Large intestine (tissue), 3 donors: ENCODE data around the gene NTNG1. TPM values are rescaled to one million over a fixed set of nuclear protein-coding genes. Genes with fewer than 3 reads are reported as not detected.
A peak's percentile ranks its signal among the peaks of the same experiment; 100 is the strongest.

Experiments
- DNase-seq, 2 donors: peaks; one replicate each; pipeline versions ENCODE4 v3.0.0 to v3.0.0-alpha.2; 2013
- H3K27ac ChIP-seq: one replicate; pipeline ENCODE4 v1.5.1; 2013; ENCODE audit warnings: low read length
- H3K27me3 ChIP-seq: 2 replicates; pipeline ENCODE4 v1.6.1; 2013; ENCODE audit warnings: low read length; ENCODE audit not compliant: control insufficient read depth, insufficient read depth
- H3K36me3 ChIP-seq: 2 replicates; pipeline ENCODE4 v1.6.1; 2013; ENCODE audit warnings: low read length; ENCODE audit not compliant: control insufficient read depth, insufficient read depth
- H3K4me1 ChIP-seq: one replicate; pipeline ENCODE4 v1.6.1; 2013; ENCODE audit warnings: low read length; ENCODE audit not compliant: control insufficient read depth, insufficient read depth
- H3K4me3 ChIP-seq: one replicate; pipeline ENCODE4 v1.5.1; 2013; ENCODE audit warnings: low read length
- H3K9me3 ChIP-seq: one replicate; pipeline ENCODE4 v1.6.1; 2013; ENCODE audit warnings: mild to moderate bottlenecking, low read depth, low read length, moderate library complexity; ENCODE audit not compliant: control insufficient read depth
- WGBS: methylation state at CpG from one replicate; pipeline ENCODE4 v1.1.5; 2013; ENCODE audit warnings: low lambda C conversion rate; ENCODE audit not compliant: insufficient coverage; 5-methylcytosine and 5-hydroxymethylcytosine counted together
- polyA plus RNA-seq: library from polyadenylated mRNA; unstranded; fragments of 120-200 nt; gene quantifications from one replicate; pipeline ENCODE4 v1.2.1, GENCODE V29; 2013

NTNG1 gene
- polyA plus RNA-seq, 1 donor, result 4.9 TPM

DNA sequence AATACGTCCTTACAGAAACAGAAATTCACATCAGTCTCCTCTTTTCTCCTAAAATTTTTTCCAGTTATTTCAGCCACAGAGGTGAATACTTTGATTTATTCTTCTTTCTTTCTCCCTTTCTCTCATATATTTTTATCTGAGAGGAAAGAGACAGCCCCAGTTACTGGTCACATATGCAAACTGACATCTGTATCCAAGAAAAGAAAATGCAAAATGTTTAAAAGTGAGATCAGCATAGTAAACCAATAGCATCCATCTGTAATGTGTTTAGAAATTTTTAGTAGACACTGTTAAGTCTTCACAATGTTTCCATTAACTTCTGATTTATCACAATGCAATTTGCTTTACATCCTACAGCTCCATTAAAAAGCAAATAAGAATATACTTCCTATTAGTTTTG is 53.5 kb downstream of the NTNG1 start:
- H3K27ac ChIP-seq, result no peak overlapping the region
- no peak overlapping the region for H3K4me3 ChIP-seq
- no peaks in the 10 kb centered on the region for H3K9me3 ChIP-seq
- WGBS, result 100% methylated on average over 1 of the region's 1 CpG
- DNase-seq, result no peak
- H3K4me1 ChIP-seq, result no peaks in the 10 kb centered on the region
- H3K36me3 ChIP-seq, result no peaks in the 10 kb centered on the region
- no peaks in the 10 kb centered on the region for H3K27me3 ChIP-seq

DNA sequence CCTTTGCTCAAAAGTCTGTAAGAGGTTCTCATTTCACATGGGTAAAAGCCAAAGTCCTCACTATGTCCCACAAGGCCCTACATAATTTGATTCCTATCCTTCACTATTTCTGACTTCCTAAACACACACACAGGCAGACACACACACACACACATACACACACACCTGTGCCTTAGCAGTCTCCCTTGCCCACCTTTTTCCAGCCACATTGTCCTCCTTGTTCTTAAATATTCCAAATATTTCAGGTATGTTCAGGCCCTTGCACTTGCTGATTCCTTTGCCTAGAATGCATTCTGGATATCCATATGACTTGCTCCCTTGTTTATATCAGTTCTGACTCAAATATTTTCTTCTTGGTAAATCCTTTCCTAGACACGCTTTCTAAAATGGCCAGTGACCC is 54.6 kb downstream of the NTNG1 start:
- Histone ChIP-seq H3K4me1 (no peaks in the 10 kb centered on the region), H3K27me3 (no peaks in the 10 kb centered on the region)
- WGBS, result 75% methylated on average over 1 of the region's 1 CpG

DNA sequence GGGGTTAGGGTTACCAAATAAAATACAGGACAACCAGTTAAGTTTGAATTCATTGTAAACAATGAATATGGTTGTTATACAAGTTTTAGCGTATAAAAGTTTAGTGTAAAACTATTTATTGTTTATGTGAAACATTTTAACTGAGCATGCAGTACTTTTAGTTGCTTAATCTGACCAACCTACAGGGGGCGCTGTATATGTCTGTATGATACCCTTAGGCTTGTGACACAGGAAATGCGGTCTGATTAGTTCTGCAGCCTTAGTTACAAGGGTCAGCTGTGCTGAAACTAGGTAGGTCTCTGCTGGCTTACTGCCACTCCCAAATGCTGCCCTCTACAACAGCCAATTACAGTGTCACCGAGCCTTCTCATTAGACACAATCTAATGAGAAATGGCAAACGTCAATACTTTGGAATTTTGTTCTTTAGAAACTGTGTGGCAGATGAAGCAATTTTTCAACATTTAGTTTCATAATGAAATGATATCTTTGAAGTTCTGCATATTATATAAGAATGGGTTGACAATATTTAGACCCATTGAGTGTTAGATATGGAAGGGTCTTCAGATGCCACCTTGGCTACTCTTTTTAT is 56.2 kb downstream of the NTNG1 start:
- 67% methylated on average over 2 of the region's 5 CpGs for WGBS
- peak in 1 of 2 donors; percentile 2 for DNase-seq
- H3K4me3 ChIP-seq, result no peak overlapping the region

More for the DNA sequence above, 54.6 kb downstream of the NTNG1 start:
- Histone ChIP-seq H3K9me3 (no peaks in the 10 kb centered on the region), H3K4me3 (no peak overlapping the region), H3K36me3 (no peaks in the 10 kb centered on the region), H3K27ac (no peak overlapping the region)
- no peak for DNase-seq

DNA sequence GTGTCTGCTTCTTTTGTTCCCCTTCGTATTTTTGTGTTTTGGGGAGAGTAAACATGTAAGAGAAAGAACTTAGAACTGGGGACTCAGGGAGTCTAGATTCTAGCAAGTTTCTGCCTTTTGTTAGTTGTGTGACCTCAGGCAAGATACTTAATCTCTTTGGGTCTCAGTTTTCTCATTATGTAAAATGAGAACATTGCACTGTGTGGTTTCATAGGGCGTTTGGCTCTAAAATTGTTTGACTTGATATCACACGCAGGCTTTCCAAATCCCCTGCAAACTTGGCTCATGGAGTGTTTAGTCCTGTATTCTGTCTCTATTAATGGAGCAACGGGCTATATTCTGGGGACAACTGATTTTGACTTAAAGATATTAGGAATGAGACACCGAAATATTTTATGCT is 57.7 kb downstream of the NTNG1 start:
- WGBS, result 100% methylated on average over 1 of the region's 5 CpGs
- Histone ChIP-seq H3K27me3 (no peaks in the 10 kb centered on the region), H3K4me3 (no peak overlapping the region), H3K27ac (no peak overlapping the region), H3K36me3 (no peaks in the 10 kb centered on the region), H3K4me1 (no peaks in the 10 kb centered on the region), H3K9me3 (no peaks in the 10 kb centered on the region)
- no peak for DNase-seq

More for the DNA sequence above, 56.2 kb downstream of the NTNG1 start:
- H3K9me3 ChIP-seq, result no peaks in the 10 kb centered on the region
- no peaks in the 10 kb centered on the region for H3K4me1 ChIP-seq
- no peaks in the 10 kb centered on the region for H3K36me3 ChIP-seq
- H3K27ac ChIP-seq, result no peak overlapping the region
- no peaks in the 10 kb centered on the region for H3K27me3 ChIP-seq

DNA sequence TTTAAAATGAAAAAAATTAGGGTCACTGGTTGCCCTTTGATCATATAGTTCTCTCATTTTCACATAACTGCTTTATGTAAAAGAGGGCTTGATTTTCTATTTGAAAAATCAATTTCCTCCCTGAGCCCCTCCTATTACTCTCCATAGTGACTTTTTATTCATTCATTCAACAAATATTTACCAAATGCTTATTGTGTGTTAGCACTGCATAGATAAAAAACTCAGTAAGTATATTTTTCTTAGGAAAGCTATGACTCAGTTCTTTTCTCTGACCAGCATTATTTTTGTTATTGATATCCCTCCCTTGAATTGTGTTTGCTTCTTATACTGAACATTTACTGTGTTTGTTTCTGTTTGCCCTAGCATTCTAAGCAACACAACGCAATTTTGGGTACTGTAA is 59.8 kb downstream of the NTNG1 start:
- no peaks in the 10 kb centered on the region for H3K27me3 ChIP-seq
- H3K4me3 ChIP-seq, result no peak overlapping the region
- no CpG with 5 or more reads among the region's 1 CpG for WGBS
- no peak for DNase-seq
- no peaks in the 10 kb centered on the region for H3K9me3 ChIP-seq
- H3K36me3 ChIP-seq, result no peaks in the 10 kb centered on the region
- no peak overlapping the region for H3K27ac ChIP-seq
- no peaks in the 10 kb centered on the region for H3K4me1 ChIP-seq

DNA sequence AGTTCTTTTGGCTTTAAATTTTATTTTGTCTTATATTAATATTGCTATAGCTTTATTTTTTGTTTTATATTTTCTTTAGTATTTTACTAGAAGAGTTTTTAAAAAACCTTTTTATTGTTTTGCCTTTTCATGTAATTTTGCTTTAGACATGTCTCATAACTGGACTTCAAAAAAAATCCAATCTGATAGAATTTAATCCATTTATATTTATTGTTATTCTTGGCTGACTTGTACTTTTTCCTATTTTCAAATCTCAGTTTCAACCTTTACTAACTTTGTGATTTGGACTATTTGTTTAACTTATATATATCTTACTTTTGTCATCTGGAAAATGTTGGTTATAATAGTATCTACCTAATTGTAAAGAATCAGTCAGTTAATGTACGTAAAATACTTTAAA is 61.2 kb downstream of the NTNG1 start:
- WGBS, result 100% methylated on average over 1 of the region's 1 CpG
- Histone ChIP-seq H3K36me3 (no peaks in the 10 kb centered on the region), H3K27ac (no peak overlapping the region), H3K4me1 (no peaks in the 10 kb centered on the region), H3K27me3 (no peaks in the 10 kb centered on the region), H3K4me3 (no peak overlapping the region), H3K9me3 (no peaks in the 10 kb centered on the region)
- DNase-seq, result no peak

DNA sequence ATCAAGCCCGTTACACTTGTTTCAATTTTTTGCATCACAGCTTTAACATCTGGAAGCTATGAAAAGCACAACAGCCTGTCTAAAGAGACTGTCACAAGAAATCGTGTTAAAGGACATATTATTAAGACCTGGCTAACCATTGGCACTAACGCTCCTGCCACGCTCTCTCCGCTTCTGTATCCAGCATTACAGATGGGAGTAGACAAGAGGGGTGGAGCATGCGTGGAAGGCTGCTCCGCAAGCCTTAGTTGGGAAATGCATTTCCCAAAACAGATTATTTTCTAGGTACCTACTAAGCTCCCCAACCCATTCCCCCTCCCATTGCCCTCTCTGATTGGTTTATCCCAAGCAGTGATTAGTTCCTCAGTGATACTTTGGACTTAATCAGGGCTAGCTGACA is 72.4 kb downstream of the NTNG1 start:
- Histone ChIP-seq H3K9me3 (peaks cover 4% of the 10 kb centered on the region), H3K4me3 (no peak overlapping the region), H3K4me1 (no peaks in the 10 kb centered on the region), H3K27ac (no peak overlapping the region), H3K36me3 (no peaks in the 10 kb centered on the region), H3K27me3 (no peaks in the 10 kb centered on the region)
- WGBS, result 67% methylated on average over 1 of the region's 7 CpGs
- DNase-seq, result no peak

DNA sequence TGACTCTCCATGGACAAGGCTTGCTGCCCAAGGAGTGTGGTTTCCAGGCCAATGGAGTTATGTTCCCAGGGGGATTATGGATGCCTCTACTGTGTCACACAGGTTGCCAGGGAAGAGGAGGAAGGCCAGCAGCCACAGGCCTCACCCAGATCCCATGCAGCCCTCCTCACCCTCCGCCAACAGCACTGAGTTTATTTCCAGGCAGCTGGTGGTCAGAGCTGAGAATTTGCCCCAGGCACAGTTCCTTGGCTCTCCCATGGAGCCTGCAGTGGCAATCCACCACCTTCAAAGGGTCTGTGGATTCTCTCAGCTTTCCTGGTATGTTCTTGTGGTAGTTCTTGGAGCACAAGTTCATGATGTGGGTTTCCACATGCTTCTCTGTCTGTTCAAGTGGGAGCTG is 79.2 kb downstream of the NTNG1 start:
- Histone ChIP-seq H3K9me3 (peaks cover 4% of the 10 kb centered on the region), H3K4me3 (no peak overlapping the region), H3K27me3 (no peaks in the 10 kb centered on the region), H3K4me1 (no peaks in the 10 kb centered on the region), H3K36me3 (no peaks in the 10 kb centered on the region), H3K27ac (no peak overlapping the region)
- no peak for DNase-seq
- no CpG with 5 or more reads among the region's 1 CpG for whole genome bisulfite sequencing

DNA sequence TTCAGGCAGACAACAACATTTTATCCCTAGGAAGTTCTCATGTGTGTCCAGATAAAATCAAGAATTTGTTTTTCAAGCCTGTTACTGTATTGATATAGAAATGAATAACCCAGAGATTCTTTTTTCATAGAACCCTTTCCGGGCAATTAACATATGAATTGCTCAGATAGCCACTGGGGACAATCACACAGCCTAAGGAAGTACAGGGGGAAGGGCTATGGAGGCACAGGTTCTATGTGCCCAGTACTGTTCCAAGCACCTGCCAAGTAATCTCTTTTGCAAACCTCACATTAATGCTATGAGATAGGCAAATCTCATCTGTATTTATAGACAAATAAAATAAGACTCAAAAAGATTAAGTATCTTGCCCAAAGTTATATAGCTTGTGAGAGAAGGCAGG is 84.9 kb downstream of the NTNG1 start:
- Histone ChIP-seq H3K27ac (no peak overlapping the region), H3K4me1 (no peaks in the 10 kb centered on the region), H3K9me3 (no peaks in the 10 kb centered on the region), H3K36me3 (no peaks in the 10 kb centered on the region), H3K4me3 (no peak overlapping the region), H3K27me3 (no peaks in the 10 kb centered on the region)
- no peak for DNase-seq
- no CpG with 5 or more reads among the region's 1 CpG for WGBS

DNA sequence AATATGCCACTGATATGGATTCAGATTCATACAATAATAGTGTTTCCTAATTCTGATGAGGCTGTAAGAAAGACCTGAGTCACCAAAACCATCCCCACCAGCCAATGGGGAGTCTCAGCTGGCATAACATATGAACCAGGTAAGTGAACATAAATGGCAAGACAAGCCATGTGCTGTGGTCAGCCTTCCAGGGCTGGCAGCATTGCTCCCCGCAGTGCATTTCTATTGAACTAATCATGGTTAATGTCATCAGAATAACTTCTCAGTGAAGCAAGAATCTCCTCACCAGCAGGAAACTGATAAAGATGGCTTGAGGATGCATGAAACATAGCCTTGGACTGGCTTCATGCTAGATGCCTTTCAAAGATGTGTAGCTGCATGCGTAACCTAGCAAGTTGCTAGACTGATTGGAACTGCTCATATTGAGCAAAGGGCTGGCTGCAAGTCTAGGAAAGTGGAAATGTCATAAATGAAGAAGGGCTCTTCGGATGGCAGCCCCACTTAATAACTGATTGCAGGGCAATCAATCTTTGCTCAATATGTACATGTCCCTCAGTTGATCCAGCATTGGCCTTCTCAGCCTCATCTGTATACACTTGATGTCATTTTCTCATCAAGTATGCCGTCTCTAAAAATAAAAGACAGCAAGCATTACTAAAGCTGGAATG is 88.0 kb downstream of the NTNG1 start:
- no CpG with 5 or more reads among the region's 4 CpGs for WGBS
- H3K27ac ChIP-seq, result no peak overlapping the region
- H3K27me3 ChIP-seq, result no peaks in the 10 kb centered on the region
- no peak overlapping the region for H3K4me3 ChIP-seq
- no peaks in the 10 kb centered on the region for H3K9me3 ChIP-seq
- DNase-seq, result no peak
- H3K36me3 ChIP-seq, result no peaks in the 10 kb centered on the region
- no peaks in the 10 kb centered on the region for H3K4me1 ChIP-seq

DNA sequence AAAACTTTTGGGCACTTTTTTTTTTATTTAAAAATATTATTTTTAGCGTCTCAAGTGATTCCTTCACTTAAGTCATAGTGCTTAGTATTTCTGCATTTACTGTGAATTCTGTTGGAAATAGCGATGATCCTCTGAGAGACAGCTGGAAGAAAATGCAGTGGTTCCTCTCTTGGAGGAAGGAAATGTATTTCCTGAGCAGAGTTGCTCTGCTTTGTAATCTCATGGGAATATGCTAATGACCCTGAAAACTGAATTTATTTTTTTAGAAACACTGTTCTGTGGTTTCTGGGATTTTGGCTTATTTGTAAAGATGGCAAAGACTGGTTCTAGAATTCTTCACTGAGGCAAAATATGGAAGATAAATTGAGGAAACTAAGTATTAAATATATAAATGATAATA is 88.9 kb downstream of the NTNG1 start:
- WGBS, result 100% methylated on average over 2 of the region's 2 CpGs
- Histone ChIP-seq H3K4me3 (no peak overlapping the region), H3K27me3 (no peaks in the 10 kb centered on the region), H3K9me3 (no peaks in the 10 kb centered on the region), H3K27ac (no peak overlapping the region), H3K36me3 (no peaks in the 10 kb centered on the region), H3K4me1 (no peaks in the 10 kb centered on the region)
- DNase-seq, result no peak
